CD14-positive monocyte (primary cell): ENCODE measurements around the gene ZNF497. TPM values are rescaled to one million over a fixed set of nuclear protein-coding genes. Genes with fewer than 3 reads are reported as not detected.
"Not testable (repeated sequence)": the region's sequence is repeated elsewhere in the genome, so short reads cannot be mapped to it uniquely, and the experiment has no call there.

Experiments used
- DNase-seq, 3 donors: peaks; one replicate each; pipeline ENCODE4 v3.0.0-alpha.2; 2011 to 2022
- H2AFZ ChIP-seq: 2 replicates; pipeline ENCODE4 v1.6.0; 2012; ENCODE audit warnings: mild to moderate bottlenecking, low read depth, low read length, inconsistent platforms; ENCODE audit not compliant: insufficient read depth, poor library complexity, severe bottlenecking
- H3K27ac ChIP-seq, 2 donors: 1 replicate in 1 of 2; 2 replicates in 1 of 2; pipeline ENCODE4 v1.5.1; 2012 to 2013; ENCODE audit warnings: low read length in 2 of 2, control low read depth in 1 of 2, inconsistent platforms in 1 of 2, low read depth in 1 of 2, mild to moderate bottlenecking in 1 of 2
- H3K27me3 ChIP-seq, 2 donors: one replicate each; pipeline versions ENCODE4 v1.6.0 to v1.6.1; 2011 to 2013; ENCODE audit warnings: low read length in 2 of 2; ENCODE audit not compliant: control insufficient read depth in 2 of 2, insufficient read depth in 2 of 2
- H3K36me3 ChIP-seq, 2 donors: replicated peaks in 1 of 2; 1 replicate in 1 of 2; 2 replicates in 1 of 2; pipeline versions ENCODE4 v1.5.1 to v1.6.1; 2012 to 2013; ENCODE audit warnings: low read length in 2 of 2, control low read depth in 1 of 2, inconsistent platforms in 1 of 2, mild to moderate bottlenecking in 1 of 2; ENCODE audit not compliant: insufficient read depth in 2 of 2, control insufficient read depth in 1 of 2
- H3K4me1 ChIP-seq, 2 donors: 1 replicate in 1 of 2; 2 replicates in 1 of 2; pipeline versions ENCODE4 v1.5.1 to v1.6.1; 2012 to 2013; ENCODE audit warnings: low read length in 2 of 2, control low read depth in 1 of 2, inconsistent platforms in 1 of 2, mild to moderate bottlenecking in 1 of 2, moderate library complexity in 1 of 2; ENCODE audit not compliant: insufficient read depth in 2 of 2, control insufficient read depth in 1 of 2
- H3K4me2 ChIP-seq: replicated peaks from 2 replicates; pipeline ENCODE3; 2012; ENCODE audit warnings: low read length, moderate library complexity, mild to moderate bottlenecking; ENCODE audit not compliant: poor library complexity, severe bottlenecking; ENCODE audit errors: extremely low read depth
- H3K4me3 ChIP-seq, 3 experiments: fragments of 200-600 bp in 1 of 3; sonication (generic) in 1 of 3; replicated peaks in 1 of 3; 1 replicate in 2 of 3; 2 replicates in 1 of 3; pipeline ENCODE4 v1.5.1; 2011 to 2013; ENCODE audit warnings: low read length in 3 of 3, mild to moderate bottlenecking in 3 of 3, control low read depth in 2 of 3, low read depth in 2 of 3, inconsistent platforms in 1 of 3, moderate library complexity in 1 of 3
- H3K79me2 ChIP-seq: 2 replicates; pipeline ENCODE4 v1.6.0; 2012; ENCODE audit warnings: mild to moderate bottlenecking, control low read depth, inconsistent platforms, low read length, moderate library complexity; ENCODE audit not compliant: insufficient read depth
- H3K9ac ChIP-seq: 2 replicates; pipeline ENCODE4 v1.6.0; 2017; ENCODE audit warnings: low read length, mild to moderate bottlenecking; ENCODE audit not compliant: insufficient read depth, poor library complexity, severe bottlenecking
- H3K9me3 ChIP-seq, 2 donors: replicated peaks in 1 of 2; 1 replicate in 1 of 2; 2 replicates in 1 of 2; pipeline versions ENCODE4 v1.5.1 to v1.6.1; 2012 to 2013; ENCODE audit warnings: low read length in 2 of 2, control low read depth in 1 of 2; ENCODE audit not compliant: control insufficient read depth in 1 of 2, insufficient read depth in 1 of 2
- H4K20me1 ChIP-seq: 2 replicates; pipeline ENCODE4 v1.6.0; 2012; ENCODE audit warnings: mild to moderate bottlenecking, low read length, control low read depth, moderate library complexity; ENCODE audit not compliant: insufficient read depth
- H3K27ac Mint-ChIP-seq, 7 donors: one replicate each; pipeline ENCODE4 v1.8.0; 2020; ENCODE audit warnings: mild to moderate bottlenecking in 7 of 7, mixed read lengths in 7 of 7, moderate library complexity in 6 of 7, inconsistent platforms in 2 of 7
- H3K27me3 Mint-ChIP-seq, 3 donors: one replicate each; pipeline ENCODE4 v1.8.0; 2021 to 2022; ENCODE audit warnings: low read depth in 3 of 3, mild to moderate bottlenecking in 3 of 3, mixed read lengths in 3 of 3, moderate library complexity in 3 of 3, inconsistent platforms in 1 of 3
- H3K36me3 Mint-ChIP-seq, 2 donors: one replicate each; pipeline ENCODE4 v1.8.0; 2020; ENCODE audit warnings: mixed read lengths in 2 of 2, inconsistent platforms in 1 of 2, mild to moderate bottlenecking in 1 of 2
- H3K4me1 Mint-ChIP-seq: one replicate; pipeline ENCODE4 v1.8.0; 2020; ENCODE audit warnings: mild to moderate bottlenecking, mixed read lengths
- H3K4me3 Mint-ChIP-seq, 2 donors: one replicate each; pipeline ENCODE4 v1.8.0; 2020; ENCODE audit warnings: mild to moderate bottlenecking in 2 of 2, mixed read lengths in 2 of 2, moderate library complexity in 1 of 2
- H3K9me3 Mint-ChIP-seq, 7 donors: one replicate each; pipeline ENCODE4 v1.8.0; 2020 to 2022; ENCODE audit warnings: mixed read lengths in 7 of 7, mild to moderate bottlenecking in 6 of 7, moderate library complexity in 6 of 7, inconsistent platforms in 2 of 7
- WGBS: methylation state at CpG from one replicate; pipeline ENCODE4 v1.1.5; 2013; ENCODE audit warnings: missing lambda C conversion rate; ENCODE audit not compliant: insufficient coverage; 5-methylcytosine and 5-hydroxymethylcytosine counted together
- intact Hi-C, 2 donors: fragments of 100-400 bp; cut with micrococcal nuclease; formaldehyde crosslinking; loops; one replicate each; pipeline versions ENCODE4 v1.15.0 to v1.15.1; 2023
- polyA plus RNA-seq, 3 donors: library from polyadenylated mRNA; depleted of rRNA in 1 of 3; unstranded in 2 of 3; stranded (reverse) in 1 of 3; fragments of 300-500 nt in 2 of 3; fragments of >200 nt in 1 of 3; fragmentation: Illumina TruSeq in 2 of 3; gene quantifications; 1 replicate in 2 of 3; 2 replicates in 1 of 3; pipeline ENCODE4 v1.2.3, GENCODE V29; 2012 to 2021
- TF ChIP-seq, protein P1 (sequence below): fragments of 200-600 bp; IDR thresholded peaks from one replicate; pipeline ENCODE4 v1.8.0; 2022; ENCODE audit warnings: antibody characterized with exemption, mild to moderate bottlenecking

The ZNF497 gene
- polyA plus RNA-seq, 3 donors = 0.28 to 0.60 (median 0.41) TPM

DNA sequence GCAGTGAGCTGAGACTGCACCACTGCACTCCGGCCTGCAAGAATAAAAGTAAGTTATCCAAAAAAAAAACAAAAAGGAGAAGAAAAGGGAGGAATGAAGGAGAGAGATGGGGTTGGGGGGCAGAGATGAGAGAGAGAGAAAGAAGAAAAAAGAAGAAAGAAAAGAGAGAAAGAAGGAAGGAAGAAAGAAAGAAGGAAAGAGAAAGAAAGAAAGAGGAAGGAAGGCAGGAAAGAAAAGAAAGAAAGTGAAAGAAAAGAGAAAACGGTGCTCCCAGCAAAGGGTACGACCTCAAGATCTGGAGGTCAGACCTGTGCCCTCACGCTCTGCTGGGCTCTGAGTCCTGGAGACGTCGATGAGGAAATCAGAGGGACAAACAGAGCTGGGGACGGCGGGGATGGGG is 13.0 kb downstream of the ZNF497 start:
- peaks cover 0 to 5% of the 10 kb centered on the region in 2 donors for H3K36me3 ChIP-seq
- WGBS = 68% methylated on average over 7 of the region's 8 CpGs
- no peaks in the 10 kb centered on the region for H3K9me3 ChIP-seq
- no peak overlapping the region for H3K4me3 ChIP-seq
- TF ChIP-seq, protein P1, sequence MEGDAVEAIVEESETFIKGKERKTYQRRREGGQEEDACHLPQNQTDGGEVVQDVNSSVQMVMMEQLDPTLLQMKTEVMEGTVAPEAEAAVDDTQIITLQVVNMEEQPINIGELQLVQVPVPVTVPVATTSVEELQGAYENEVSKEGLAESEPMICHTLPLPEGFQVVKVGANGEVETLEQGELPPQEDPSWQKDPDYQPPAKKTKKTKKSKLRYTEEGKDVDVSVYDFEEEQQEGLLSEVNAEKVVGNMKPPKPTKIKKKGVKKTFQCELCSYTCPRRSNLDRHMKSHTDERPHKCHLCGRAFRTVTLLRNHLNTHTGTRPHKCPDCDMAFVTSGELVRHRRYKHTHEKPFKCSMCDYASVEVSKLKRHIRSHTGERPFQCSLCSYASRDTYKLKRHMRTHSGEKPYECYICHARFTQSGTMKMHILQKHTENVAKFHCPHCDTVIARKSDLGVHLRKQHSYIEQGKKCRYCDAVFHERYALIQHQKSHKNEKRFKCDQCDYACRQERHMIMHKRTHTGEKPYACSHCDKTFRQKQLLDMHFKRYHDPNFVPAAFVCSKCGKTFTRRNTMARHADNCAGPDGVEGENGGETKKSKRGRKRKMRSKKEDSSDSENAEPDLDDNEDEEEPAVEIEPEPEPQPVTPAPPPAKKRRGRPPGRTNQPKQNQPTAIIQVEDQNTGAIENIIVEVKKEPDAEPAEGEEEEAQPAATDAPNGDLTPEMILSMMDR = no peak
- H3K9ac ChIP-seq = no peak overlapping the region
- no peaks in the 10 kb centered on the region for H4K20me1 ChIP-seq
- Mint-ChIP-seq H3K27ac (no peak overlapping the region), H3K4me1 (peaks cover 30% of the 10 kb centered on the region), H3K36me3 (peaks cover 13 to 18% of the 10 kb centered on the region in 2 donors), H3K9me3 (peaks cover 0 to 9% (median 4%) of the 10 kb centered on the region in 7 donors), H3K27me3 (peaks cover 6 to 40% (median 17%) of the 10 kb centered on the region in 3 donors), H3K4me3 (peak overlapping the region in 1 of 2 donors; percentile 68)
- no peak overlapping the region for H3K27ac ChIP-seq
- H3K4me2 ChIP-seq = no peak overlapping the region
- H3K4me1 ChIP-seq = peaks cover 16 to 31% of the 10 kb centered on the region in 2 donors
- no peak for DNase-seq
- H3K79me2 ChIP-seq = no peaks in the 10 kb centered on the region
- no peak overlapping the region for H2AFZ ChIP-seq
- peaks cover 0 to 26% of the 10 kb centered on the region in 2 donors for H3K27me3 ChIP-seq
- intact Hi-C loops = no loop called here

DNA sequence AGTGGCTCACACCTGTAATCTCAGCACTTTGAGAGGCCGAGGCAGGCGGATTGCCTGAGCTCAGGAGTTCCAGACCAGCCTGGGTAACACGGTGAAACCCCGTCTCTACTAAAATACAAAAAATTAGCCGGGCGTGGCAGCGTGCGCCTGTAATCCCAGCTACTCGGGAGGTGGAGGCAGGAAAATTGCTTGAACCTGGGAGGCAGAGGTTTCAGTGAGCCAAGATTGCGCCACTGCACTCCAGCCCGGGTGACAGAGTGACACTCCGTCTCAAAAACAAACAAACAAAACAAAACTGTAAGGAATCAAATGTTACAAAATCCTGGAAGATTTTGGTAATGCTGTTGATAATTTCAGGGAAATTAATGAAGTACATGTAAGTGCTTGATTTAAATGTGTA is 14.5 kb downstream of the ZNF497 start:
- WGBS = 31% methylated on average over 2 of the region's 12 CpGs
- H4K20me1 ChIP-seq, H3K79me2 ChIP-seq, DNase-seq, H3K9me3 ChIP-seq, H3K36me3 ChIP-seq, intact Hi-C loops: not testable (repeated sequence)
- Histone ChIP-seq H3K4me1 (peaks cover 16 to 31% of the 10 kb centered on the region in 2 donors), H3K4me3 (peak overlapping the region; percentile 62 to 89 (median 73)), H3K4me2 (peak overlapping the region; percentile 98), H3K9ac (peak overlapping the region; percentile 70), H2AFZ (peak overlapping the region; percentile 94), H3K27me3 (peaks cover 0 to 26% of the 10 kb centered on the region in 2 donors), H3K27ac (peak overlapping the region in 1 of 2 donors; percentile 75)
- peaks cover 30% of the 10 kb centered on the region for H3K4me1 Mint-ChIP-seq
- peaks cover 13 to 18% of the 10 kb centered on the region in 2 donors for H3K36me3 Mint-ChIP-seq
- H3K27ac Mint-ChIP-seq = peak overlapping the region in 6 of 7 donors; percentile 55 to 88 (median 84)
- H3K27me3 Mint-ChIP-seq = peaks cover 7 to 39% (median 16%) of the 10 kb centered on the region in 3 donors
- H3K4me3 Mint-ChIP-seq = peak overlapping the region; percentile 93 to 98
- H3K9me3 Mint-ChIP-seq = peaks cover 0 to 13% (median 4%) of the 10 kb centered on the region in 7 donors
